ENCODE data around the gene SNAPC5. TPM values are rescaled to one million over a fixed set of nuclear protein-coding genes. Genes with fewer than 3 reads are reported as not detected.
A peak's percentile ranks its signal among the peaks of the same experiment; 100 is the strongest.
"Not testable (repeated sequence)": the region's sequence is repeated elsewhere in the genome, so short reads cannot be mapped to it uniquely, and the experiment has no call there.

The SNAPC5 gene
- total RNA-seq, 1 donor from 2014 or later, result 39.0 TPM

DNA sequence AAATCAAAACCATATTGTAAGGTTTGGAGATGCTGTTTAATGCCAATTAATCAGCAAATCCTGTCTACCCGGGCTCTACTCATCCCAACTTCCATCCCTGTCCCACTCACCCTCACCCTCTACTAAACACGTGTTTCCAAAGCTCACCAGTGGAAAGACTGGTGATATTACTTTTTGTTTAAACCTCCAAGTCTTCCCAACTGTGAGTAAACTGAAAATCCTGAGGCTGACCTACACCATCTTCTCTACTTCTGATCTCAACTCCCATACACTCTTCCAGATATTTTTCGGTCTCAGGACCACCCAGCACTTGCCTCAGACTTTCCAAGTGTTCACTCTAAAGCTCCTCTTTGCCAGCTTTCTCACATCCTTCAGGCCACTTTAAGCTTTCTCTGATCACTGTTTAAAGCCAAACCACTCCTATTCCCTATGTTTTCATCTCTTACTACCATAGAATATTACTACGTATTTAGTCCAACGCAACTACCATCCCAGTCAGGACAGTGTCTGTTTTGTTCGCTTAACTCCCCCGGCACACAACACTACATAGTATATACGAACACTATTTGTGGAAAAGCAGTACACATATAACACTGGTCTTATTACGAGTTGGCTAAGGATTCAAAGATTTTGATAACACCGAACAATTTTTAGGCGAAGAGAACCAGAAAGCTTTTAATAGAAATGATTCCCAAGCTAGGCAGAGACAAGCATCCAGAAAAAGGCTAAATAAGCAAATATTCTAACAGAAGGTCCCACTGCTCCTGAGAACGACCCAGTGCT lies 6.4 kb upstream of the SNAPC5 start:
- peak overlapping the region; percentile 99 for H3K4me3 Mint-ChIP-seq
- H3K36me3 Mint-ChIP-seq (ENCODE audit: low read depth), result peaks cover 60% of the 10 kb centered on the region
- H3K9me3 Mint-ChIP-seq, result no peaks in the 10 kb centered on the region
- no peak for DNase-seq (ENCODE audit: low spot score)
- intact Hi-C loops (cut with micrococcal nuclease), result loop anchor here (1.0 to 10.0 kb wide), 5 partner anchors 63 to 1199 kb away; partner anchors contain the start of genes AAGAB, INTS14, IQCH and RNU5B-1
- peaks cover 62% of the 10 kb centered on the region for H3K4me1 Mint-ChIP-seq (ENCODE audit: low read depth)
- peak overlapping the region; percentile 99 for H3K27ac Mint-ChIP-seq
- no peaks in the 10 kb centered on the region for H3K27me3 Mint-ChIP-seq (ENCODE audit: insufficient read depth)

DNA sequence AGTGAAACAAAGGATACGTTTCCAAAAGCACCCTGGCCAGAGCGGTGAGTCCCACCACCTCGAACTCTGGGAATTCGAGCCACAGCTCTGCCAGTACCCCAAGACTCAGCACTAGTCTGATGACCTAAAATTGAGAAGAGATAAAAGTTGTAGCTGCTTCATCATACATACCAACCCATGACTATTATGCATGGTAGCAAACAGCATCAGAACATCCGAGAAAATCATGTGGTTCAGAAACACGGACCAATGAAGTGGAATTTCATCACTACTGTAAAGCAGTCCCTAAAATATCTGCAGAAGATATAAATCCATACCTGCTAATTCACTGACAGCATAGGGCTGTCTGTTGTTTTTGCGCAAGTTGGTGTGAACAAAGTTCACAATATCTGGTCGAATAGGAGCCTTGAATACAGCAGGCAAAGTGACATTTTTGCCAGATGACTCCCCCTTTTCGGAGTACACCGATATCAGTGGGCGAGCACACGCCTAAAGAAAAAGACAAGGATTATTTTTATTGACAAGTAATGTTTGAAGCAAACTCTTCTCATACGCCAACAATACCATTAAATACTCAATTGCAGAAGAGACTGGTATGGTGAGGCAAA lies 5.6 kb upstream of the SNAPC5 start:
- Mint-ChIP-seq H3K36me3 (ENCODE audit: low read depth) (peaks cover 65% of the 10 kb centered on the region), H3K4me3 (peak overlapping the region; percentile 99), H3K4me1 (ENCODE audit: low read depth) (peaks cover 59% of the 10 kb centered on the region), H3K27ac (peak overlapping the region; percentile 99)
- not testable (repeated sequence) for DNase-seq (ENCODE audit: low spot score); H3K9me3 Mint-ChIP-seq; H3K27me3 Mint-ChIP-seq (ENCODE audit: insufficient read depth)
- intact Hi-C loops (cut with micrococcal nuclease), result loop anchor here (10.0 kb wide), 2 partner anchors 752 to 1198 kb away; partner anchors contain the start of genes AAGAB, IQCH and RNU5B-1

DNA sequence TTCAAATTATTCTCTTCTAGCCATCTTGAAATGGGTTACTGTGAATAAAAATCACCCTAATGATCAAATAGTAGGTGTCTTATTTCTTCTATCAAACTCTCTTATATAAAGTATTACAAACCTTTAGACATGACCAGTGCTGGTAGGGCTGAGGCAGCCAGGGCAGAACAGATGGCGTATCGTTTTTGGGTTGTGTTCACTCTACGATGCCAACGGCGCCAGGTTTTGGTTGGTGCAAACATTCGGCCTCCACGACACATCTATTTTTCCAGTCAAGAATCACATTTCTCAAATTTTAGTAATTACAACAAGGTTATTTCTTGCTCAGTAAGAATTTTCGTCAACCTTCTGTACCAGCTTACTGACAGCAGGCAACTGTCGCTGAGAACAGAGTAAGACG lies 4.9 kb upstream of the SNAPC5 start:
- peak overlapping the region; percentile 99 for H3K4me3 Mint-ChIP-seq
- no peaks in the 10 kb centered on the region for H3K9me3 Mint-ChIP-seq
- intact Hi-C loops (cut with micrococcal nuclease), result loop anchor here (10.0 kb wide), 2 partner anchors 752 to 1198 kb away; partner anchors contain the start of genes AAGAB, IQCH and RNU5B-1
- peaks cover 58% of the 10 kb centered on the region for H3K4me1 Mint-ChIP-seq (ENCODE audit: low read depth)
- H3K36me3 Mint-ChIP-seq (ENCODE audit: low read depth), result peaks cover 72% of the 10 kb centered on the region
- H3K27ac Mint-ChIP-seq, result peak overlapping the region; percentile 70
- no peak for DNase-seq (ENCODE audit: low spot score)
- no peaks in the 10 kb centered on the region for H3K27me3 Mint-ChIP-seq (ENCODE audit: insufficient read depth)

DNA sequence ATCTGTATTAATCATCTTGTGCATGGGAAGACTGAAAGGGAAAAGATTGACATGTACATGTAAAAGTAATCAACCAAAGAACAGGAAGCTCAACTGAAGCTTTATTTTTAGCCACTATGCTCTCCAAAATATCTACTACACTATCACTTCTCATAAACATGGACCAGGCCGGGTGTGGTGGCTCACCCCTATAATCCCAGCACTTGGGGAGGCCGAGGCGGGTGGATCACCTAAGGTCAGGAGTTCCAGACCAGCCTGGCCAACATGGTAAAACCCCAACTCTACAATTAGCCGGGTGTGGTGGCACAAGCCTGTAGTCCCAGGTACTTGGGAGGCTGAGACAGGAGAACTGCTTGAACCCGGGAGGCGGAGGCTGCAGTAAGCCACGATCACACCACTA lies 2.8 kb upstream of the SNAPC5 start:
- Mint-ChIP-seq H3K4me3 (peak overlapping the region; percentile 49), H3K4me1 (ENCODE audit: low read depth) (peaks cover 49% of the 10 kb centered on the region), H3K27ac (peak overlapping the region; percentile 71), H3K36me3 (ENCODE audit: low read depth) (peaks cover 77% of the 10 kb centered on the region)
- not testable (repeated sequence) for H3K27me3 Mint-ChIP-seq (ENCODE audit: insufficient read depth); H3K9me3 Mint-ChIP-seq; DNase-seq (ENCODE audit: low spot score)
- intact Hi-C loops (cut with micrococcal nuclease), result loop anchor here (10.0 kb wide), 2 partner anchors 754 to 1196 kb away; partner anchors contain the start of genes AAGAB, IQCH and RNU5B-1

DNA sequence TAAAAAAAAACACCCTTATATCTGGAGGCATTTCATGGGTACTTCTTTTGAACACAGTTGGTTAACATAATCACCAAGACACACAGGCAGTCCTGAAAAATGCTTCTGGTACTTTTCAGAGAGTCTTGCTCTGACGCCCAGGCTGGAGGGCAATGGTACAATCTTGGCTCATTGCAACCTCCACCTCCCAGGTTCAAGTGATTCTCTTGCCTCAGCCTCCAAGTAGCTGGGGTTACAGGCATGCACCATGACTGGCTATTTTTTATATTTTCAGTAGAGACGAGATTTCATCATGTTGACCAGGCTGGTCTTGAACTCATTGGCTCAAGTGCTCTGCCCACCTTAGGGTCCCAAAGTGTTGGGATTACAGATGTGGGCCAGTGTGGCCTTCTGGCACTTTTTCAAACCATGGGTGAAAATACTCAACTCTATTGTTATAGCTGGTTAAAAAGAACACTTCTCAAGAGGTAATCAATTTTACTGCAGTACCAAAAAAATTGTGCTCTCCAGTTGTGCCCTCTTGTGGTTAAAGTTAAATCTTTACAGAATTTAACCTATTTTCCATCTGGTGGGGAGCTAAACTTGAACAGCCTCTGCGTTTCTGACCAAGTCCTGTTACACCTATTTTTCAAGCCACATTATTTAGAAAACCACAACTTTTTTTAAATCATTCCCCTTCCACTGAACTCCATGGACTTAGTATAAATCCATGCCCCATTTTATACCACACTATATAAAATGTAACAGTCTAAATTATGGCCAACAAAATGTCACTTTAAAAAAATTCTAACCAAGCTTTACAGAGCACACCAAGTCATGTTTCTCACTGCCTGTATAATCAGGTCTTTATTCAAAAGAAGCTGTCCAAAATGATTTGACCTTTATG lies 1.2 kb upstream of the SNAPC5 start:
- Mint-ChIP-seq H3K27ac (peak overlapping the region; percentile 94), H3K4me3 (no peak overlapping the region), H3K36me3 (ENCODE audit: low read depth) (peaks cover 82% of the 10 kb centered on the region), H3K4me1 (ENCODE audit: low read depth) (peaks cover 60% of the 10 kb centered on the region), H3K27me3 (ENCODE audit: insufficient read depth) (no peaks in the 10 kb centered on the region), H3K9me3 (no peaks in the 10 kb centered on the region)
- DNase-seq (ENCODE audit: low spot score), result no peak
- intact Hi-C loops (cut with micrococcal nuclease), result loop anchor here (5.0 kb wide), 1 partner anchor 204 kb away; the partner anchor contains the start of gene SMAD6

DNA sequence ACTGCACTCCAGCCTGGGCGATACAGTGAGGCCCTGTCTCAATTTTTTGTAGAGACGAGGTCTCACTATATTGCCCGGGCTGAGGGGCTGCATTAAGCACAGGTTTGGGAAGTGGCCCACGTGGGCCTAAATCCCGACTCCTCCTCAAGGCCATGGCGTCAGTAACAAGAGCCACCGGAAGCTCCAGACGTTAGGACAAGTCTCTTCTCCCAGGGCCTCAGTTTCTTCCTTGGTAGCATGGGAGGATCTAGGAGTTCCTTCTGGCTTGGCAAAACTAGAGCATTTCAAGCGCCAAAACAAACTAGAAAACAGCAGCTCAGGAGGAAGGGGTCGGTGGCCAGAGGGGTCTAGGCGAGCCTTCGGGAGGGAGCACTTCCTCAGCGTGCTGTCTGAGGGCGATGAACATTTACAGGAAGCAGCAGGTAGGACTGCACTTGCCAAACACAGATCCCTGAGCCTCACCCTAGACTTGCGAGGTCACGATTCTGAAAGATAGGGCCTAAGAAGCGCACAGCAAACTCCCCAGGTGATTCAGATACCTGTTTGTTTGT lies 536 bp downstream of the SNAPC5 start:
- H3K9me3 Mint-ChIP-seq, result no peaks in the 10 kb centered on the region
- peaks cover 79% of the 10 kb centered on the region for H3K36me3 Mint-ChIP-seq (ENCODE audit: low read depth)
- H3K4me3 Mint-ChIP-seq, result peak overlapping the region; percentile 98
- H3K4me1 Mint-ChIP-seq (ENCODE audit: low read depth), result peaks cover 48% of the 10 kb centered on the region
- intact Hi-C loops (cut with micrococcal nuclease), result loop anchor here (1.0 to 5.0 kb wide), 6 partner anchors 8 to 205 kb away; partner anchors contain the start of genes MAP2K1, SMAD6, TIPIN and ZWILCH
- no peaks in the 10 kb centered on the region for H3K27me3 Mint-ChIP-seq (ENCODE audit: insufficient read depth)
- H3K27ac Mint-ChIP-seq, result peak overlapping the region; percentile 94
- no peak for DNase-seq (ENCODE audit: low spot score)

DNA sequence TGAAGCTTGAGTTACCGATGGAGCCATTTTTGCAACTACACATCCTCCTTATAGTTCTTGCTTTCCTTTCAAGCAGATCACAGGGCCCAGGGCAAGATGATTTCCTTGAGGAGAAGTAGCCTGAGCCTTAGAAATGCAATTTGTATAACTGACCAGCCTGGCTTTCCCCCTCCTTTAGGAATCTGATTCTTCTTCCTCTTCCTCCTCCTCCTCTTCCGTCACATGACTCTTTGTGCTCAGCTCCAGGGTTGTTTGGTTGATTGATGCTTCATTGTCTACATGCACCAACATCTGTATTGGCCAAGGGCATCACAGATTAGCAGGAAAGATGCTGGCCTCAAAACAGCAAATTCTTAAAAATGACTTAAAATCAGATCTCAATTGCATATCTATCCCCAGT lies 3.3 kb downstream of the SNAPC5 start:
- Mint-ChIP-seq H3K27ac (peak overlapping the region; percentile 59), H3K4me1 (ENCODE audit: low read depth) (peaks cover 30% of the 10 kb centered on the region), H3K27me3 (ENCODE audit: insufficient read depth) (no peaks in the 10 kb centered on the region), H3K9me3 (no peaks in the 10 kb centered on the region), H3K4me3 (no peak overlapping the region), H3K36me3 (ENCODE audit: low read depth) (peaks cover 61% of the 10 kb centered on the region)
- intact Hi-C loops (cut with micrococcal nuclease), result no loop called here
- DNase-seq (ENCODE audit: low spot score), result no peak

DNA sequence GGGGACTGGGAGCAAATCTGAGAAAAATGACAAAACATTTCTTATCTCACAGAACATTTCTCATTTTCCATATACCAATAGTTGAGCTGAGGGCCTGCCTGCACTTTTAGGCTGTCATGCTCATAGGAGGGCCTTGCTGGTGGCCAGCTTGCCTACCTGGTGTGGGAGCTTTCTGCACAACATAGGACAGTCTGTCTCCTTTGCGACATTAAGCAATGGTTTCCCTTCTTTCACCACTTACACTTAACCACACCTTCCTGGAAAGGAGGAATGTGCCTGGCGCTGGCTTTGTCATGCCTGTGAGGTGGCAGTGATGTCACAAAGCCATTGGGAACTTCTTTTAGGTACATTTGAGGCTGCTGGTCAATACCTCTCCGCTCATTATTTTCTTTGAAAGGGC lies 5.7 kb downstream of the SNAPC5 start:
- H3K36me3 Mint-ChIP-seq (ENCODE audit: low read depth), result peaks cover 43% of the 10 kb centered on the region
- no peaks in the 10 kb centered on the region for H3K27me3 Mint-ChIP-seq (ENCODE audit: insufficient read depth)
- H3K9me3 Mint-ChIP-seq, result no peaks in the 10 kb centered on the region
- intact Hi-C loops (cut with micrococcal nuclease), result no loop called here
- H3K27ac Mint-ChIP-seq, result no peak overlapping the region
- H3K4me3 Mint-ChIP-seq, result no peak overlapping the region
- peaks cover 19% of the 10 kb centered on the region for H3K4me1 Mint-ChIP-seq (ENCODE audit: low read depth)
- DNase-seq (ENCODE audit: low spot score), result no peak

DNA sequence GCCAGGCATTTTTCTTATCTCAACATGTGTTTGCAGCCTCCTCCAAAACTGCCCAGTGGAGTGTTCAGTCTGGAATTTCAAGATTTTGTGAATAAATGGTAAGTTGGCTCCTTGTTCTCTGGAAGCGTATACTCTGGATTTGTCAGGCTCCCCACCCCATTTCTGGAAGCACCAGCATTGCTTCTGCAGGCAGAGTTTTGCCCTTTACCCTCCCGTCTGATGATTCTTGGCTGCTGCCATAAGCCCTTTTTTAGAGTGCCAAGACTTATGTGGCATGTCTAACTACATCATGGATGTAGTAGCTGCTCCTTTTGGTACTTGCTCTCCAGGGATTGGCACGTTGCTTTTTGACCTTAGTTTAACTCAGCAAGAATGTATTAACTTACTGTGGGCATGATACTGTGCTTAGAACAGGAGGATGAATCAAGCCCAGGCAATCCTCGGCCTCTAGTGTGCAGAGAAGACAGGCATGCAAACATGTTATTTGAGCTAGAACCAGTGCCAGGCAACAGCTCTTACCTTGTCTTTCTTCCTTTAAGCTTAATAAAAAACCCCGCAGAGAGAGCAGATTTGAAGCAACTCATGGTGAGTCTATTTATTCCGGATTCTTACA lies 8.3 kb downstream of the SNAPC5 start:
- Mint-ChIP-seq H3K4me3 (no peak overlapping the region), H3K9me3 (no peaks in the 10 kb centered on the region), H3K27ac (no peak overlapping the region), H3K36me3 (ENCODE audit: low read depth) (peaks cover 37% of the 10 kb centered on the region), H3K27me3 (ENCODE audit: insufficient read depth) (no peaks in the 10 kb centered on the region), H3K4me1 (ENCODE audit: low read depth) (peaks cover 4% of the 10 kb centered on the region)
- DNase-seq (ENCODE audit: low spot score), result no peak
- intact Hi-C loops (cut with micrococcal nuclease), result no loop called here

DNA sequence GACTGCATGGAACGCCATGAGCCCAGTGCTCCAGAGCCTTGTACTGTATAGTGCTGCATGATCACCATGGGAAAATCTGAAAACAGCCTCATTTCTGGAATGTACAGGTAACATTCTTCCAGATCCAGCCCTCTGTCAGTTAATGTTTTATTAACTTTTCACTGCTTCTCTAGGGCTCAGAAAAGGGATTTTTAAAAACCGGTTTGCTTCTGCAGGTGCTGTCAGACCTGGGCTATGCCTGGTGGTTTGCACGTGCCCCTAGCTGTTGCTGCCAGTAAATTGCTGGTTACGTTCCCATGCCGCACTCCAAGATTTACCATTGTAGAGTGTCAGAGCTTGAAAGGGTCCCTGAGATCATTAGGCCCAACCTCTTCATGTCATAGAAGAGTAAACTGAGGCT lies 9.0 kb downstream of the SNAPC5 start:
- Mint-ChIP-seq H3K4me1 (ENCODE audit: low read depth) (no peaks in the 10 kb centered on the region), H3K27me3 (ENCODE audit: insufficient read depth) (no peaks in the 10 kb centered on the region), H3K36me3 (ENCODE audit: low read depth) (peaks cover 32% of the 10 kb centered on the region), H3K27ac (no peak overlapping the region), H3K4me3 (no peak overlapping the region), H3K9me3 (no peaks in the 10 kb centered on the region)
- intact Hi-C loops (cut with micrococcal nuclease), result no loop called here
- DNase-seq (ENCODE audit: low spot score), result no peak

DNA sequence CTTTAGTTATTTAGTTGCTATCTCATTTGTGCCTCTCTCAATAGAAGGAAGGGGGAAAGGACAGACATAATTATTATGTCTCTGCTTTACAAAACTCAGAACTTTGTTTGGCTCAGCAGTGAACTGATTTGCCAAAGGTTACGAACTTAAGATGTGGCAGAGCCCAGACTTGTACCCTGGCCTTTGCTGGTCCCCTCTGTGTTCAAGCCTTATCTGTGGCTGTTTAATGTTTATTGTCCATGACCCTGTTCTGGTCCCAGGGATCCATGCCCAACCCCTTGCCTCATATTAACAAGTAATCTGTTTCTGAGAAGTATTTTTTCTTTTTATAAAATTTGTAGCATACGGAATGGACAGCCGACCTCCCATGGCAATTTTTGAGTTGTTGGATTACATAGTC lies 10.7 kb downstream of the SNAPC5 start:
- no peaks in the 10 kb centered on the region for H3K27me3 Mint-ChIP-seq (ENCODE audit: insufficient read depth)
- no peak overlapping the region for H3K27ac Mint-ChIP-seq
- H3K9me3 Mint-ChIP-seq, result no peaks in the 10 kb centered on the region
- no peak overlapping the region for H3K4me3 Mint-ChIP-seq
- H3K4me1 Mint-ChIP-seq (ENCODE audit: low read depth), result no peaks in the 10 kb centered on the region
- peaks cover 35% of the 10 kb centered on the region for H3K36me3 Mint-ChIP-seq (ENCODE audit: low read depth)
- DNase-seq (ENCODE audit: low spot score), result no peak
- intact Hi-C loops (cut with micrococcal nuclease), result no loop called here

DNA sequence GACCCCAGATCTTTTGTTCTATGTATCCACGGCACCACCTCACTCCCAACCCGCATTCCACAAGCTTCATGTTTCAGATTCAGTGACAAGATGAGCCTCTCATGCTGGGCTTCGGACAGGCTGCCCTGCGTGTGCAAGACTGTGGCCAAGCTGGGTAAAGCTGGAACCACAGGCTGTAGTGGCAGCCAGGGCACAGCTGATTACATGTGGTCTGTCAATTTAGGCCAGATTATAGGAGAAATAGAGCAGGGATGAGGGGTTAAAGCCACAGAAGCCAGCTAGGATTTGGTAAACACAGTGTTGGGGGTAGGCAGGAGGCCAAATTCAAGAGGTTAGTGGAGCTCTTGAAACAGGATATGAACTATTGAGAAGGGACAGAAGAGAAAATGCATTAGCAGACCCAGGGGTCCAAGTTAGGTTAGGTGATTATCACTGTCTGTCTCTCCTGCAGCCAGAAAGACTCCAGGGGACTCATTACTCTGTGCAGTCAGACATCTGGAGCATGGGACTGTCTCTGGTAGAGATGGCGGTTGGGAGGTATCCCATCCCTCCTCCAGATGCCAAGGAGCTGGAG lies 12.9 kb downstream of the SNAPC5 start:
- peaks cover 37% of the 10 kb centered on the region for H3K36me3 Mint-ChIP-seq (ENCODE audit: low read depth)
- H3K27ac Mint-ChIP-seq, result no peak overlapping the region
- intact Hi-C loops (cut with micrococcal nuclease), result no loop called here
- H3K27me3 Mint-ChIP-seq (ENCODE audit: insufficient read depth), result no peaks in the 10 kb centered on the region
- no peak overlapping the region for H3K4me3 Mint-ChIP-seq
- H3K4me1 Mint-ChIP-seq (ENCODE audit: low read depth), result no peaks in the 10 kb centered on the region
- H3K9me3 Mint-ChIP-seq, result no peaks in the 10 kb centered on the region
- DNase-seq (ENCODE audit: low spot score), result no peak
